ENCODE results near the gene PRRG4.

Gene PRRG4

GRCh38 chr11:32874132-32874531 is 44.4 kb downstream of the PRRG4 start:
- Histone ChIP-seq H3K4ac (ENCODE audit: low read depth in 1 of 2, low read length in 2 of 2) (no peak overlapping the region), H2BK120ac (ENCODE audit: low read depth, low read length) (no peak overlapping the region), H3K23ac (ENCODE audit: low read length in 2 of 2) (no peak overlapping the region), H3K14ac (ENCODE audit: low read length in 2 of 2) (peak overlapping the region in 1 of 2 experiments; percentile 23), H3K4me3 (ENCODE audit: insufficient read depth in 1 of 2, low read depth in 1 of 2, low read length in 2 of 2) (no peak overlapping the region), H3K79me1 (replicated peaks; ENCODE audit: low read length, poor library complexity, severe bottlenecking) (no peaks in the 10 kb centered on the region), H3K9ac (ENCODE audit: low read length) (no peak overlapping the region), H2BK15ac (ENCODE audit: low read depth, poor library complexity, severe bottlenecking) (no peak overlapping the region), H2AK5ac (ENCODE audit: low read length, severe bottlenecking) (no peak overlapping the region), H3K27ac (ENCODE audit: low read length, poor library complexity, severe bottlenecking) (no peak overlapping the region), H2AFZ (ENCODE audit: low read depth, low read length) (peak overlapping the region; percentile 56), H3K27me3 (ENCODE audit: control insufficient read depth in 1 of 2, insufficient read depth in 1 of 2, low read length in 2 of 2) (peaks cover 6 to 7% of the 10 kb centered on the region in 2 experiments), H2BK12ac (ENCODE audit: low read length in 2 of 2) (no peak overlapping the region), H4K8ac (ENCODE audit: low read length) (no peak overlapping the region), H3K36me3 (ENCODE audit: control insufficient read depth in 1 of 2, insufficient read depth in 2 of 2, low read depth in 1 of 2, low read length in 2 of 2) (no peaks in the 10 kb centered on the region), H4K91ac (ENCODE audit: low read length) (no peak overlapping the region), H2BK5ac (ENCODE audit: low read depth, low read length, poor library complexity, severe bottlenecking) (no peak overlapping the region), H3K18ac (ENCODE audit: low read depth in 1 of 2, low read length in 2 of 2) (no peak overlapping the region), H3K4me1 (ENCODE audit: control insufficient read depth, insufficient read depth, low read depth, low read length) (no peaks in the 10 kb centered on the region), H3K9me3 (ENCODE audit: control insufficient read depth, low read length) (peaks cover 4% of the 10 kb centered on the region), H3K4me2 (ENCODE audit: low read length, poor library complexity, severe bottlenecking) (no peak overlapping the region)
- DNase-seq, result no peak

DNA sequence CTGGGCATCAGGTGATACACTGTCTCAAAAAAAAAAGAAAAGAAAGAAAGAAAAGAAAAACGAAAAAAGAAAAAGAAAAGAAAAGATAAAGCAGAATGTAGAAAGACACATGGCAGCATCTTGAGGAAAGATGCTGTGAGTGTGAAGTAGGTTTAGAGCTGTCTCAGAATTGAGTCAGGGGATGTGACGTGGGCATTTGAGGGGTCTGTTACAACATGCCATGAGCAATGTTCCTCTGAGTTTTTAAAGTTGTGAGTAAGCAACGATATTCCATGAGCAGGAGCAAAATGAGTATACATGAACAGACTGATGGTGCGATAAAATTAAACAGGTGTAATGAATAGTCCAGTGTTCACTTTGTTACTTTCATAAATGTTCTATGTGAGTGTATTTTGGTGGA is 51.6 kb downstream of the PRRG4 start:
- no peak overlapping the region for H3K14ac ChIP-seq (ENCODE audit: low read length in 2 of 2)
- no peak overlapping the region for H2AK5ac ChIP-seq (ENCODE audit: low read length, severe bottlenecking)
- H3K23ac ChIP-seq (ENCODE audit: low read length in 2 of 2), result no peak overlapping the region
- H3K27me3 ChIP-seq (ENCODE audit: control insufficient read depth in 1 of 2, insufficient read depth in 1 of 2, low read length in 2 of 2), result peaks cover 4 to 6% of the 10 kb centered on the region in 2 experiments
- no peak overlapping the region for H2BK12ac ChIP-seq (ENCODE audit: low read length in 2 of 2)
- H2AFZ ChIP-seq (ENCODE audit: low read depth, low read length), result no peak overlapping the region
- H3K4ac ChIP-seq (ENCODE audit: low read depth in 1 of 2, low read length in 2 of 2), result no peak overlapping the region
- no peaks in the 10 kb centered on the region for H3K4me1 ChIP-seq (ENCODE audit: control insufficient read depth, insufficient read depth, low read depth, low read length)
- no peak overlapping the region for H2BK15ac ChIP-seq (ENCODE audit: low read depth, poor library complexity, severe bottlenecking)
- no peak overlapping the region for H3K18ac ChIP-seq (ENCODE audit: low read depth in 1 of 2, low read length in 2 of 2)
- DNase-seq, result no peak
- H3K9me3 ChIP-seq (ENCODE audit: control insufficient read depth, low read length), result no peaks in the 10 kb centered on the region
- H4K8ac ChIP-seq (ENCODE audit: low read length), result no peak overlapping the region
- H2BK5ac ChIP-seq (ENCODE audit: low read depth, low read length, poor library complexity, severe bottlenecking), result no peak overlapping the region
- no peak overlapping the region for H3K27ac ChIP-seq (ENCODE audit: low read length, poor library complexity, severe bottlenecking)
- no peak overlapping the region for H3K9ac ChIP-seq (ENCODE audit: low read length)
- WGBS, result 58% methylated on average over 4 of the region's 4 CpGs
- H2BK120ac ChIP-seq (ENCODE audit: low read depth, low read length), result no peak overlapping the region
- H4K91ac ChIP-seq (ENCODE audit: low read length), result no peak overlapping the region
- no peak overlapping the region for H3K4me3 ChIP-seq (ENCODE audit: insufficient read depth in 1 of 2, low read depth in 1 of 2, low read length in 2 of 2)
- no peak overlapping the region for H3K4me2 ChIP-seq (ENCODE audit: low read length, poor library complexity, severe bottlenecking)
- H3K79me1 ChIP-seq (replicated peaks; ENCODE audit: low read length, poor library complexity, severe bottlenecking), result no peaks in the 10 kb centered on the region
- H3K36me3 ChIP-seq (ENCODE audit: control insufficient read depth in 1 of 2, insufficient read depth in 2 of 2, low read depth in 1 of 2, low read length in 2 of 2), result no peaks in the 10 kb centered on the region

- Histone ChIP-seq H2BK15ac (ENCODE audit: low read depth, poor library complexity, severe bottlenecking) (no peak overlapping the region), H2BK120ac (ENCODE audit: low read depth, low read length) (no peak overlapping the region), H3K9ac (ENCODE audit: low read length) (no peak overlapping the region), H2BK12ac (ENCODE audit: low read length in 2 of 2) (no peak overlapping the region), H3K14ac (ENCODE audit: low read length in 2 of 2) (no peak overlapping the region), H3K9me3 (ENCODE audit: control insufficient read depth, low read length) (no peaks in the 10 kb centered on the region), H4K8ac (ENCODE audit: low read length) (no peak overlapping the region), H3K4ac (ENCODE audit: low read depth in 1 of 2, low read length in 2 of 2) (no peak overlapping the region), H3K27ac (ENCODE audit: low read length, poor library complexity, severe bottlenecking) (no peak overlapping the region), H3K4me3 (ENCODE audit: insufficient read depth in 1 of 2, low read depth in 1 of 2, low read length in 2 of 2) (no peak overlapping the region), H3K18ac (ENCODE audit: low read depth in 1 of 2, low read length in 2 of 2) (no peak overlapping the region), H2BK5ac (ENCODE audit: low read depth, low read length, poor library complexity, severe bottlenecking) (no peak overlapping the region), H3K27me3 (ENCODE audit: control insufficient read depth in 1 of 2, insufficient read depth in 1 of 2, low read length in 2 of 2) (peaks cover 4 to 6% of the 10 kb centered on the region in 2 experiments), H2AK5ac (ENCODE audit: low read length, severe bottlenecking) (no peak overlapping the region), H3K4me2 (ENCODE audit: low read length, poor library complexity, severe bottlenecking) (no peak overlapping the region), H3K79me1 (replicated peaks; ENCODE audit: low read length, poor library complexity, severe bottlenecking) (no peaks in the 10 kb centered on the region), H3K4me1 (ENCODE audit: control insufficient read depth, insufficient read depth, low read depth, low read length) (peaks cover 5% of the 10 kb centered on the region), H3K36me3 (ENCODE audit: control insufficient read depth in 1 of 2, insufficient read depth in 2 of 2, low read depth in 1 of 2, low read length in 2 of 2) (no peaks in the 10 kb centered on the region), H4K91ac (ENCODE audit: low read length) (no peak overlapping the region), H3K23ac (ENCODE audit: low read length in 2 of 2) (no peak overlapping the region), H2AFZ (ENCODE audit: low read depth, low read length) (no peak overlapping the region)
- no peak for DNase-seq
- 79% methylated on average over 2 of the region's 3 CpGs for WGBS
Measured at GRCh38 chr11:32883421-32883820, 53.7 kb downstream of the PRRG4 start.

DNA sequence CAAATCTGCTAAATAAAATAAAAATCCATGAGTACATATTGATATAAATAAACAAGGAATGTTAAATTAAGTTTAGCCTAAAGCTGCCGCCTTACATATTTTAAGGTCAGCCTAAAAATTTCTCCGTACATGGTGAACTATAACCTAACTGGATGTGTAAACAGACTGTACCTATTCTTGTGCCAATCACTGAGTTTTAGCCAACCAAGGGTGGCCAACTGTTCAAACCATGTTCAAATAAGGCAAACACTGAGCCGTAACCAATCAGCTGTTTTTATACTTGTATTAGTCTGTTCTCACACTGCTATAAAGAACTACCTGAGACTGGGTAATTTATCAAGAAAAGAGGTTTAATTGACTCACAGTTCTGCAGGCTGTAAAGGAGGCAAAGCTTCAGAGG is 54.3 kb downstream of the PRRG4 start:
- DNase-seq, result no peak
- H3K14ac ChIP-seq (ENCODE audit: low read length in 2 of 2), result no peak overlapping the region
- H3K4me3 ChIP-seq (ENCODE audit: insufficient read depth in 1 of 2, low read depth in 1 of 2, low read length in 2 of 2), result no peak overlapping the region
- no peak overlapping the region for H3K4ac ChIP-seq (ENCODE audit: low read depth in 1 of 2, low read length in 2 of 2)
- H2BK15ac ChIP-seq (ENCODE audit: low read depth, poor library complexity, severe bottlenecking), result no peak overlapping the region
- H2BK12ac ChIP-seq (ENCODE audit: low read length in 2 of 2), result no peak overlapping the region
- H3K79me1 ChIP-seq (replicated peaks; ENCODE audit: low read length, poor library complexity, severe bottlenecking), result no peaks in the 10 kb centered on the region
- H2AK5ac ChIP-seq (ENCODE audit: low read length, severe bottlenecking), result no peak overlapping the region
- no peak overlapping the region for H3K18ac ChIP-seq (ENCODE audit: low read depth in 1 of 2, low read length in 2 of 2)
- no peak overlapping the region for H2BK5ac ChIP-seq (ENCODE audit: low read depth, low read length, poor library complexity, severe bottlenecking)
- no peak overlapping the region for H4K8ac ChIP-seq (ENCODE audit: low read length)
- H3K9ac ChIP-seq (ENCODE audit: low read length), result no peak overlapping the region
- H3K4me2 ChIP-seq (ENCODE audit: low read length, poor library complexity, severe bottlenecking), result no peak overlapping the region
- peaks cover 4% of the 10 kb centered on the region in 2 experiments for H3K27me3 ChIP-seq (ENCODE audit: control insufficient read depth in 1 of 2, insufficient read depth in 1 of 2, low read length in 2 of 2)
- H2AFZ ChIP-seq (ENCODE audit: low read depth, low read length), result no peak overlapping the region
- no peaks in the 10 kb centered on the region for H3K36me3 ChIP-seq (ENCODE audit: control insufficient read depth in 1 of 2, insufficient read depth in 2 of 2, low read depth in 1 of 2, low read length in 2 of 2)
- no peak overlapping the region for H3K23ac ChIP-seq (ENCODE audit: low read length in 2 of 2)
- H3K27ac ChIP-seq (ENCODE audit: low read length, poor library complexity, severe bottlenecking), result no peak overlapping the region
- no peak overlapping the region for H2BK120ac ChIP-seq (ENCODE audit: low read depth, low read length)
- H3K4me1 ChIP-seq (ENCODE audit: control insufficient read depth, insufficient read depth, low read depth, low read length), result peaks cover 6% of the 10 kb centered on the region
- H3K9me3 ChIP-seq (ENCODE audit: control insufficient read depth, low read length), result no peaks in the 10 kb centered on the region
- WGBS, result 98% methylated on average over 2 of the region's 3 CpGs
- H4K91ac ChIP-seq (ENCODE audit: low read length), result no peak overlapping the region
